NCI-H128 (cell line): Measurements from ENCODE around the gene QPRT.
"Not testable (repeated sequence)": the region's sequence is repeated elsewhere in the genome, so short reads cannot be mapped to it uniquely, and the experiment has no call there.

ENCODE experiments used
- DNase-seq: peaks from one replicate; lab custom pipeline; 2025; ENCODE audit not compliant: unreplicated experiment; lab: John Stamatoyannopoulos, UW

Gene QPRT

DNA sequence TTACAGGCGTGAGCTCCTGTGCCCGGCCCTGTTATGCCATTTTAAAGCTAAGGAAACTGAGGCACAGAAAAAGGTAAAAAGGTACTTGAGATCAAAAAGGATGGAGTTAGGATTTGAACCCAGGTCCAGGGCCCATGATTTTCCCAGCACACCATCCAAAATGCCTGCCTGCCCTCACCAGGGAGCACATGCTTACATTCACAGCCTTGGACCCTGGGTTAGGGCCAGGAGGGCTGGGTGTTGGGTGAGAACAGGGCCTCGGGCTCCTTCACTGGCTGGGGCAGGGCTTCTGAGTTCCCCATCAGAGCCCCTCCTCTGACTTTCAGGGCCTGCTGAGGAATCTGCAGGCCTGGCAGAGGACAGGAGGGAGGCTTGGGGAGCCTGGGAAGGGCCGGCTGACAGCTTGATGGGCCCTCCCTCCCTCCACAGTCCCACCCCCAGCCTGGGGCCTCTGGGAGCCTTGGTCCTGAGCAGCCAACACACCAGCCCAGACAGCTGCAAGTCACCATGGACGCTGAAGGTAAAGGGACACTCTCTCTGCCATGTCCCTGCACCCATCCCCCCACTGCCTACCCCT lies at the start of gene QPRT:
Gene QPRT, plus strand, starts transcription at position 490 of the 577 bp plus-strand sequence. Its CDS starts 18 bp downstream, at position 508.
- no peak for DNase-seq

DNA sequence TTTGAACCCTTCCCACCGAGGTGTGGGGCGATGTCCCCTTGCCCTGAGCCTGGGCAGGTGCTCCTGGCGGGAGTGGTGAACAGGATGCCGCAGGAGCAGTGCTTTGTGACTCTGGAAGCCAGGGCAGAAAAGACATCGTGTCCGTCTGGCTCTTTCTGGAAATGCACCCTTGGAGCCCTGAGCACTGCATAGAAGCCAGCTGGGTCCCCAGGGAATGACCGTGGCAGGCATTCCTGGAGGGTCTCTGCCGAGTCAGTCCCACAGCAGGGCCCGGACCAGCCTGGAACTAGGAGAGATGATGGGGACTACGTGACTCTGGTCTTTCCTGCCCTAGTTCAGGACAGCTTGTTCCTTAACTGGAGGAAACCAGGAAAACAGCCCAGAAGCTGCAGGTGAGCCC lies 49.7 kb upstream of the QPRT start:
- not testable (repeated sequence) for DNase-seq

DNA sequence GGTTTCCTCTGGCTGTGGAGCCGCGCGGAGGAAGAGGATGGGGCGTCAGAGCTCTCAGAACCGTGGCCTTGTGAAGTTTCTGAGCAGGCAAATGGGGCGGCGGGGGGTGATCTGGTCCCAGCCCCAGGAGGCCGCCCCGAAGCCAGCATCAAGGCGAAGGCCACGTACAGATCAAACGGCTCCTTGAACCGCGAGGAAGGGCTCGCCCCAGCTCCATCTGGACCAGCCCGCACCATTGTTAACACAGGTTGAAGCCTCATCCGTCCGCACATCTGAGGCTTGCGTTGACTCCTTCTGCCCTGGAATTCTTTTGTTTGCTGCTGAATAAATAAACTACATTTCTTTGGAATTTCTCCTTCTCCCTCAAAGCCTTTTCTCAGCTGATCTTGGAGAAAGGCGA lies 47.3 kb upstream of the QPRT start:
- DNase-seq = not testable (repeated sequence)

DNA sequence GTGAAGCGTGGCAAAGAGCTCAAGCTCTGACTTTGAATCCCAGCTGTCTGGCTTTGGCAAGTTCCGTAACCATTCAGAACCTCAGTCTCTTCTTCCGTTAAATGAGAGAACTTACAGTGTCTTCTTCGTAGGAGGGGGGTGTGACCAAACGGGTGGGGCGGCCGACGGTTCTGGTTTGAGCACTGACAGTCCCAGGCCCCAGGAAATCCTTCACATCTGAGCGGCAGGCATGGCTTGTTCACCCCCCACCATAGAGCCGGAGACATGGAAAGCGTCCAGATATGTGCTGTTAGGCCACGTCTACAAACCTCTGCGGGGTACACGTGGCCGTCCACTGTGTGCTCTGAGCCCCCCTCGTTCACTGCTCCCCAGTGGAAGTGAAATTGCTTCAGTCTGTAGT lies 43.1 kb upstream of the QPRT start:
- DNase-seq = not testable (repeated sequence)

DNA sequence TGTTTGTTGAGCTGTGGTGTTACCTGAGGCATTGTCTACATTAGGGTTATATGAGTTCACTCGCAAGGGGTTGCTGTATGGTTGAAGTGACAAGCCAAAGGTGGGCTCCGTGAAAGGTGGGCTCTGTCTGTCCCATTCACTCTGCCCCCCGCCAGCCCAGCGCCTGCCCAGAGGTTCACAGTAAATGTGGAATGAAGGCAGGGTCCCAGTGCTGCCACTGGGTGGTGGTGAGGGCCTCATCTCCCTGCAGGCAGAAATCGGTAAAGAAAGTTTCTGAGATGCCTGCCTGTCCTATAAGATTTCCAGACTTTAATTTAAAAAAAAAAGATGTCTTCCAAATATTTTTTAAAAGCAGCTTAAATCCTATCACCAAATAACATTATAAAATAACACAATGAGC lies 42.6 kb upstream of the QPRT start:
- not testable (repeated sequence) for DNase-seq

DNA sequence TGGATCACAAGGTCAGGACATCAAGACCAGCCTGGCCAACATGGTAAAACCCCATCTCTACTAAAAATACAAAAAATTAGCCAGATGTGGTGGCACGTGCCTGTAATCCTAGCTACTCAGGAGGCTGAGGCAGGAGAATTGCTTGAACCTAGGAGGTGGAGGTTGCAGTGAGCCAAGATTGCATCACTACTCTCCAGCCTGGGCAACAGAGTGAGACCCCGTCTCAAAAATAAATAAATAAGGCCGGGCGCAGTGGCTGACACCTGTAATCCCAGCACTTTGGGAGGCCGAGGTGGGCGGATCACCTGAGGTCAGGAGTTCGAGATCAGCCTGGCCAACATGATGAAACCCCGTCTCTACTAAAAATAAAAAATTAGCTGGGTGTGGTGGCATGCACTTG lies 40.2 kb upstream of the QPRT start:
- not testable (repeated sequence) for DNase-seq

DNA sequence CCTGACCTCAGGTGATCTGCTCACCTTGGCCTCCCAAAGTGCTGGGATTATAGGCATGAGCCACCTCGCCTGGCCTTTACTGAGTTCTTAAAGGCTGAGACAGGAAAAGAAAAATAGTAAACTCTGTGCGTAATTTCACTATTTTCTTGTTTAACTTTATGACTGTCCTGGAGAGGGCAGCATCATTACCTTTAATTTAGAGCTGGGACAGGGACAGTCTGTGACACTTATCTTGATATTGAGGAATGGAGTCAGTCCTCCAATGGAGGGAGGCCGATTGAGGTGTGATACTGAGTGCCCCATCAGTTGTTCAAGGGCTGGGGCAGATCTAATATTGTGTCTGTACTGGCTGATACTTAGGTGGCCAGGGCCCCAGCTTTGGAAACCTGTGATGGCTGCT lies 37.4 kb upstream of the QPRT start:
- DNase-seq = no peak

DNA sequence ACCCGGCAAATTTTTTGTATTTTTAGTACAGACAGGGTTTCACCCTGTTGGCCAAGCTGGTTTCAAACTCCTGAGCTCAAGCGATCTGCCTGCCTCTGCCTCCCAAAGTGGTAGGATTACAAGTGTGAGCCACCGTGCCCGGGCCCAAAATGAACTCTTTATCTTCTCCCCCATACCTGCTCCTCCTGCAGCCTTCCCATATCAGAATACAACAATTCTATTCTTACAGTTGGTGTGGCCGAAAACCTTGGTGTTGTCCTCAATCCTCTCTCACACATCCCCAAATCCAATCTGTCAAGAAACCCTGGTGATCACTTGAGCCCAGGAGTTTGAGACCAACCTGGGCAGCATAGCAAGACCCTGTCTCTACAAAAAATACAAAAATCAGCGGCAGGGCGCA lies 35.4 kb upstream of the QPRT start:
- DNase-seq = no peak

DNA sequence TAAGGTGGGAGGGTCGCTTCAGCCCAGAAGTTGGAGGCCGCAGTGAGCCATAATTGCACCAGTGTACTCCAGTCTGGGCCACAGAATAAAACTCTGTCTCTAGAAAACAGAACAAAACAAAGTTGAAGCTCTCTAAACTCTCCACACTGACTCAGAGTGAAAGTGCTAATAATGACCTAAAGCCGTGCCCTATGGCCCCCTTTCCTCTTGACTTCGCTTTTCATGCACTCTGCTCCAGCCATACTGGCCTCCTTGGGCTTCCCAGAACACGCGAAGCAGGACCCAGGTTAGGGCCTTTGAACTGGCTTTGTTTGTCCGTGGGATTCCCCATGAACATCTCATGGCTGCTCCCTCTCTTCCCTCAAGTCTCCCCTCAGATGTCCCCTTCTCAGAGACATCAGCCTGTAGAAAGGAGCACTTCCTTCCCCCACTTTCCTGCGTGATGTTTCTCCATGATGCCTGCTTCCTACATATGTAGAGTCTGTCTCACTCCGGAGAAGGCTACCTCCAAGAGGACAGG lies 34.6 kb upstream of the QPRT start:
- DNase-seq = no peak

DNA sequence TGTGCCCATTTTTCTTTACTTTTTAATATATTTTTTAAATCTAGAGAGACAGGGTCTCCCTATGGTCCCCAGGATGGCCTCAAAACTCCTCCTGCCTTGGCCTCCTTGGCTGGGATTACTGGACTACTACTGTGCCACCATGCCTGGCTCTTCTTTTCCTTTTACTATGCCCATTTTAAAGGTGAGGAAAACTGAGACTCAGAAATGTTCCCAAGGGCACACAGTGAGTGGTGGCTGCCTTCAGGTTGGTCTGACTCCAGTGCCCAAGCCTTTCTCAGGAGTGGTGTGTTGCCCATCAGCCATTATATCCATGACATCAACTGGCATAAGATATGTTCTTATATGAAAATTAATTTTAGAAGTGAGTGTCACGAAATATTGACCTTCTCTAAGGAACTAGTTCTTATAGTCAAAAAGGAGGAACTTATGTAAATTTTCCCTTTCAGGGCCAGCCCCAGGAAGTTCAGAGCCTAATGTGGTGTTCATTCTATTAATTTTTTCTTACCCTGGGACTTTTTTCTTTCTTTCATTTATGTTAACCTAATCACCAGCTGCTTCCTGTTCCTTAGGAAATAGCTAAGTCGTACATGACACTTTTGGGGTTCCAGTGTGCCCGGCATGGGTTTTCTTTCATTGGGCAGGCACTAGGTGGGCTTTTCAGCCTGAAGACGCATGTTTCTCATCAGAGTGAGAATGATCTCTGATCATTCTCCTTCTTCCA lies 33.8 kb upstream of the QPRT start:
- no peak for DNase-seq

DNA sequence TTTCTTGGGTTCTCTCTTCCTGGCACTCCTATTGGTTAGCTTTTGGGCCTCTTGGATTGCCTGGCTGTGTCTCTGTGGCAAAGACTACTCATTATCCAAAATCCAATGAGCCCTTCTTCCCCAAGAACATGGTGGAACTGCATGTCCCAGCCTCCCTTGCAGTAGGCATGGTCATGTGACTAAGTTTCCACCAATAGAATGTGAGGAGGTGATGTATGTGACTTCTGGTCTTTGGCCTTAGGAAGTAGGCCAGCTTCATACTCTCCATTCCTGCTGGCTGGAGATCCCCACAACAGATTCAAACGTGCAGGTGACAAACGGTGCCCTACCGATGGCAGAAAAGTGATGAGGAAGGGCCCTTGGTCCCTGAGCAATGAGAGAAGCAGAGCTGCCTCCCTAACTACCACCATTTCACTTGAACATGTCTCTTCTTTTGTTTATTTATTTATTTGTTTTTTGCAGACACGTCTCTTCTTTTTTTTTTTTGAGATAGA lies 33.2 kb upstream of the QPRT start:
- no peak for DNase-seq

DNA sequence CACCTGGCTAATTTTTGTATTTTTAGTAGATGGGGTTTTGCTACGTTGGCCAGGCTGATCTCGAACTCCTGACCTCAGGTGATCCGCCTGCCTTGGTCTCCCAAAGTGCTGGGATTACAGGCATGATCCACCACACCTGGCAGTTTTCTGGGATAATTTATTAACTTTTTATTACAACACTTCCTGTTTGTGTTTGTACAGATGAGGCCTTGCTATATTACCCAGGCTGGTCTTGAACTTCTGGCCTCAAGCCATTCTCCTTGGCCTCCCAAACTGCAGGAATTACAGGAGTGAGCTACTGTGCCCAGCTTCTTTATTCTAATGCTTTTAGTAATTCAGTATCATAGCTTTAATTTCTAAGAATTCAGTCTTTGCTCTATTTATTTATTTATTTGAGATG lies 32.0 kb upstream of the QPRT start:
- no peak for DNase-seq

DNA sequence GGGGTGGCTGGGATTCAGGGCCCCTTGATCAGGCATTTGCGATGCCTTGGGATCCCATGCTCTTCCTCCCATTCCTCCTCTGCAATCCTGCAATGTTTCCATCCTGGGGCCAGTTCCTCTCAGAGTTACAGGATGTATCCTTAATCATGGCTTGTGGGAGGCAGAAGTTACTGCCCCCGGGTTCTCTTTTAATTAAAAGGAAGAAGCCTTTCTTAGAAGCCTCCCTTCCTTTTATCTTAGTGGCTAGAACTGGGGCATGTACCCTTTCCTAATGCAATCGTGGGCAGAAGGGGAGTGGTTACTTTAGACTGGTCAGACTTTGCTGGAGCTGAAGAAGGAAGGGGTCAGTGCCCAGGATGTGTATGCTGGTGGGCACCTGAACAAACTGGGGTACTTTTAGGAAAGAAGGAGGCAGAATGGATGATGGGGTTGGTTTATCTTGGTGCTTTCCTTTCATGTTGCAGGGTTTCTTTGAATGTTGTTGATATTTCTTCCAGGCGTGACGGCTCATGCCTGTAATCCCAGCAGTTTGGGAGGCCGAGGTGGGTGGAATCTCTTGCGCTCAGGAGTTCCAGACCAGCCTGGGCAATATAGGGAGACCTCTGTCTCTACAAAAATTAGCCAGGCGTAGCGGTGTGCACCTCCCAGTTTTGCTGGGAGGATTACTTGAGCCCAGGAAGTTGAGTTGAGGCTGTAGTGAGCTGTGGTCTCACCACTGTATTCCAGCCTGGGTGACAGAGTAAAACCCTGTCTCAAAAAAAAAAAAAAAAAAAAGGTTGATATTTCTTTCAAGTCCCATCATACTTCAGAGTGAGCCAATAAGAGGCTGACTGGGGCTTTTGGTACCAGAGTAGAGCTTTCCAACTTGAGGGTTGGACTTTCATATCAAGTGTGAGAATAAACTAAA lies 29.1 kb upstream of the QPRT start:
- no peak for DNase-seq

DNA sequence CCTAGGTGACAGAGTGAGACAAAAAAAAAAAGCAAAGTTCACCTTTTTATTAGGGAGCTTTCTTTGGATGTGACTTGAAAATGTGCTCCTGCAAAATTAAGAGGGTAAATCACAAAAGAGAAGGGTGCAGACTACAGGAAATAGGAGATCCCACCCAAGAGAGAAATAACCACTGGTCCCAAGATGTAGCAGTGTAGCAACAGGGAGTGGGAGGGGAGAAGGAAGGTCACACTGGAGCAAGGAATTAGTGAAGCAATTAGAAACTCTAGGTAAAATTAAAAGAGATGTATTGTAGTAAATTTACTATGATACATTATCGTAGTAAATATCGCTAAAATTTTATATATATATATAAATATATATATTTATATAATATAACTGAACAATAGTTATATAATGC lies 28.2 kb upstream of the QPRT start:
- no peak for DNase-seq

DNA sequence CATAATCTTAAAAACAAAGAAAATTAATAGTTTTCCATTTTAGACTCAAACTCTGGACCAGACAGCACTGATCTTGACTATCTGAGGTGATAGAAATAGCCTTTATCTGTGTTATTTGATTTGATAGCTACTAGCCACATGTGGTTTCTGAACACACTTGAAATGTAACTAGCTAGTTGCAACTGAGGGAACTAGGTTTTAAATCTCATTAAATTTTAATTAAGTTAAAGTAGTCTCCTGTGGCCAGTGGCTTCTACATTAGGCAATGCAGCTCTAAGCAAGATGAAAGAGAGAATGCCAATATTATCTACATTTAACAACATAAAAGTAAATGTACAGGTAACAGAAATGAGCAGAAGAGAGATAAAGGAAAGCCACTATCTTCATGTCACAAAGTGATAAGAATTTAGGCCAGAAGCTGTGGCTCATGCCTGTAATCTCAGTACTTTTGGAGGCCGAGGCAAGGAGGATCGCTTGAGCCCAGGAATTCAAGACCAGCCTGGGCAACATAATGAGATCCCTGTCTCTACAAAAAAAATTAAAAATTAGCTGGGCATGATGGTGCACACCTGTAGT lies 27.1 kb upstream of the QPRT start:
- no peak for DNase-seq

DNA sequence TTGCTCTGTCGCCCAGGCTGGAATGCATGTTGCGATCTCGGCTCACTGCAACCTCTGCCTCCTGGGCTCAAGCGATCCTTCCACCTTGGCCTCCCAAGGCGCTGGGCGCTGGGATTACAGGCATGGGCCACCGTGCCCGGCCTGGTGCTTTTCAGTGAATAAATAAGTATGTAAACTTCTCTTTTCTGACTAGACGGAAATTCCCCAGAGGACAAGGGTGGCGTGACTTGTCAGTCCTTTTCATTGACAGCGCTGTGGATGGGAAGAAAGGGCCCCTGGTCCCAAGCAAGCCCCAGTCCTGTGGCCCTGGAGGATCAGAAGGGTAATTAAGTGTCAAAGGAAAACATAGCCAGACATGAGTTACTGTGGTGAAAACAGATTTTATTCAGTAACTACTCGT lies 25.5 kb upstream of the QPRT start:
- DNase-seq = no peak

DNA sequence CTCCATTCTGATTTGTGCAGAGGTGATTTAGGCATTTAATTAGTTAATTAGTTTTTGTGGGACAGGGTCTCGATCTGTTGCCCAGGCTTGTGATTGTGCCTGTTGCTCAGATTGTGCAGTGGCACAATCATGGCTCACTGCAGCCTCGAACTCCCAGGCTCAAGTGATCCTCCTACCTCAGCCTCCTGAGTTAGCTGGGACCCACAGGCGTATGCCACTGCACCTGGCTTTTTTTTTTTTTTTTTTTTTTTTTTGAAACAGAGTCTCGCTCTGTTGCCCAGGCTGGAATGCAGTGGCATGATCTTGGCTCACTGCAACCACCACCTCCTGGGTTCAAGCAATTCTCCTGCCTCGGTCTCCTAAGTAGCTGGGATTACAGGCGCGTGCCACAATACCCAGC lies 25.1 kb upstream of the QPRT start:
- DNase-seq = not testable (repeated sequence)

DNA sequence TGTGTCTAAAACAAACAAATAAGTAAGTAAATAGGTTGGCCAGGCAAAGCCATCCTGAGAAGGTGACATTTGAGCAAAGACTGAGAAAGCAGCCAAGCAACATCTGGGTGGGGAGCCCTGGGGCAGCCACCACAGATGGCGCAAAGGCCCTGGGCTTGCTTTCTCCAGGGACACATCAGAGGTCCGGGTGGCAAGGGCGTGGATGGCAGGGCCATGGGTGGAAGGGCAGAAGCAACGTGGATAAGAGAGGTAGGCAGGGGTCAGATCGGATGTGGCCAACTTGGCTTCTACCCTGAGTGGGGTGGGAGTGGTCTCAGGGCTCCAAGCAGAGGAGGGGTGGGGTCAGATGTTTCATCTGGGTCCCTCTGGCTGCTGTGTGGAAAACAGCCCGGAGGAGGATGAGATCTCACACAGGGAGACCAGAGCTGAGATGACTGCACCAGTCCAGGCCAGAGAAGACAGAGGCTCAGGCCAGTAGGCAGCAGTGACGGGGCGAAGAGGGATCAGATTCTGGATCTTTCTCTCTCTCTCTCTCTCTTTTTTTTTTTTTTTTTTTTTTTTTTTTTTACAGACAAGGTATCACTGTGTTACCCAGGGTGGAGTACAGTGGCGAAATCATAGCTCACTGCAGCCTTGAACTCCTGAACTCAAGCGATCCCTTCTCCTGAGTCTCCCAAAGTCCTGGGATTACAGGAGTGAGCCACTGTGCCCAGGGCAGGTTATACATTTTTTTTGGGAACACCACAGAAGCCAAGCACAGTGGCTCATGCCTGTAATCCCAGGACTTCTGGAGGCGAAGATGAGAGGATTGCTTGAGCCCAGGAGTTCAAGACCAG lies 22.1 kb upstream of the QPRT start:
- no peak for DNase-seq

DNA sequence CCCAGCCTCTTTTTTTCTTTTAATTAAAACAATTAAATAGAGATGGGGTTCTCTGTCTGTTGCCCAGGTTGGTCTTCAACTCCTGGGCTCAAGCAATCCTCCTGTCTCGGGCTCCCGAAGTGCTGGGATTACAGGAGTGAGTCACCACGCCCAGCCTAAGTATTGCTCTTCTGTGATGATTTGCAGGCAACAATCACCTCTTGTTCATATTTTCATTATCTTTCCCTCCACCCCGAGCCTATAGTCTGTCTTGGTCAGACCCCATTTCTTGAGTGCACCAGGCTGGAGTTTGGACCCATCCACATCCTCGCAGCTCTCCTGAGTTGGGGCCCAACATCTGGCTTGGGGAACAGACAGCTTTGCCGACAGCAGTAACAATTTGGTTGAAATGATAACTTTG lies 20.3 kb upstream of the QPRT start:
- DNase-seq = no peak

DNA sequence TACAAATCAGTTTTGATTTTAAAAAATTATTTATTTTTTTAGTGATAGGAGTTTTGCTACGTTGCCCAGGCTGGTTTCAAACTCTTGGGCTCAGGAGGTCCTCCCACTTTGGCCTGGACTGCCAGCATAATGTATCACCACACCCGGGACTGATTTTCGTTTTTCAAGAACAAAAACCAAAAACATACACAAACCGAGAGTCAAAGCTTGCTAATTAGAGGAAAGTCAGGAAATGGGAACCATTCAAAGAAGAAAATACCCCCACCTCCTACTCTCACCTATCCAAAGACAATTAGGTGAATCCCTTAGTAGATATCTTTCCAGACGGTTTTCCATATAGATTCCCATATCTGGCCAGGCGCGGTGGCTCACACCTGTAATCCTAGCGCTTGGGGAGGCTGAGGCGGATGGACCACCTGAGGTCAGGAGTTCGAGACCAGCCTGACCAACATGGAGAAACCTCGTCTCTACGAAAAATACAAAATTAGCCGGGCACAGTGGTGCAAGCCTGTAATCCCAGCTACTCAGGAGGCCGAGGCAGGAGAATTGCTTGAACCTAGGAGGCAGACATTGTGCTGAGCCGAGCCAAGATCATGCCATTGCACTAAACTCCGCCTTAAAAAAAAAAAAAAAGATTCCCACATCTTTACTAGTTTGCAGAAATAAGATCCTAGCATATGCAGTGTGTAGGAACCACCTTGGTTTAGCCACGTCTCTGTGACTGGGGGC lies 16.8 kb upstream of the QPRT start:
- no peak for DNase-seq
